Astrocyte (in vitro differentiated cells and primary cell): ENCODE measurements around the gene CERT1.

Experiments
- CTCF ChIP-seq: IDR thresholded peaks from 2 replicates; pipeline ENCODE4 v1.5.1; 2011; ENCODE audit warnings: low read depth, mild to moderate bottlenecking, inconsistent platforms, low read length, moderate library complexity; ENCODE audit not compliant: insufficient read depth
- EZH2 ChIP-seq: IDR thresholded peaks from 2 replicates; pipeline ENCODE4 v1.6.1; 2012; ENCODE audit warnings: mild to moderate bottlenecking, low read length, inconsistent platforms; ENCODE audit not compliant: insufficient read depth

GRCh38 chr5:75460532-75460931, 50.9 kb downstream of the CERT1 start:
- no peak for TF ChIP-seq CTCF
- no peak for TF ChIP-seq EZH2
